Endothelial cell of umbilical vein (primary cell): ENCODE results near the gene GPR25. TPM values are rescaled to one million over a fixed set of nuclear protein-coding genes. Genes with fewer than 3 reads are reported as not detected.

Source experiments
- BruUV-seq: library from RNA; stranded (reverse); fragments of 400-500 nt; replicated peaks from 2 replicates; lab custom pipeline; 2021; lab: Mats Ljungman, UMichigan
- CTCF ChIA-PET: fragments of 300-600, 350-600 bp; sonication (Branson Sonifier 250); formaldehyde crosslinking; loops from one replicate; lab custom pipeline; 2021; ENCODE audit warnings: antibody characterized with exemption, inconsistent platforms; lab: Charles Lee
- POLR2A ChIA-PET: fragments of 300-600, 350-600 bp; sonication (Branson Sonifier 250); formaldehyde crosslinking; loops from one replicate; lab custom pipeline; 2021; ENCODE audit warnings: antibody characterized with exemption, inconsistent platforms; lab: Charles Lee
- DNase-seq: peaks from one replicate; pipeline ENCODE4 v3.0.0-alpha.2; 2011; ENCODE audit warnings: low read depth, low spot score
- FAIRE-seq: peaks from 2 replicates; lab custom pipeline; 2011; peaks lifted over from hg19 to GRCh38; lab: Jason Lieb, UNC
- H2AFZ ChIP-seq: 2 replicates; pipeline ENCODE4 v1.6.0; 2012; ENCODE audit warnings: low read depth, low read length, control low read depth, inconsistent platforms
- H3K27ac ChIP-seq: 2 replicates; pipeline ENCODE4 v1.5.1; 2011; ENCODE audit warnings: low read depth, mild to moderate bottlenecking, control low read depth, low read length, moderate library complexity; ENCODE audit not compliant: insufficient read depth
- H3K27me3 ChIP-seq, 2 experiments: 2 replicates each; pipeline versions ENCODE4 v1.6.0 to v1.6.1; 2011; ENCODE audit warnings: low read length in 2 of 2, mixed read lengths in 1 of 2; ENCODE audit not compliant: control insufficient read depth in 2 of 2, insufficient read depth in 2 of 2
- H3K36me3 ChIP-seq, 2 experiments: 2 replicates in 1 of 2; 3 replicates in 1 of 2; pipeline ENCODE4 v1.5.1; 2011; ENCODE audit warnings: low read length in 2 of 2, mild to moderate bottlenecking in 1 of 2, moderate library complexity in 1 of 2; ENCODE audit not compliant: control insufficient read depth in 2 of 2, insufficient read depth in 2 of 2; ENCODE audit errors: extremely low read depth in 1 of 2
- H3K4me1 ChIP-seq: 3 replicates; pipeline ENCODE4 v1.5.1; 2011; ENCODE audit warnings: mild to moderate bottlenecking, low read length; ENCODE audit not compliant: control insufficient read depth, insufficient read depth; ENCODE audit errors: extremely low read depth
- H3K4me2 ChIP-seq: 2 replicates; pipeline ENCODE4 v1.6.1; 2011; ENCODE audit warnings: low read length, control low read depth, mixed read lengths; ENCODE audit not compliant: insufficient read depth
- H3K4me3 ChIP-seq, 3 experiments: fragments of 200-600 bp in 1 of 3; sonication (generic), shearing (Covaris generic) in 1 of 3; replicated peaks in 1 of 3; 2 replicates each; pipeline ENCODE4 v1.5.1; 2011 to 2016; ENCODE audit warnings: control low read depth in 3 of 3, low read length in 3 of 3, mild to moderate bottlenecking in 2 of 3, inconsistent platforms in 1 of 3, low read depth in 1 of 3, moderate library complexity in 1 of 3; ENCODE audit not compliant: insufficient read depth in 1 of 3
- H3K79me2 ChIP-seq: 2 replicates; pipeline ENCODE4 v1.6.0; 2012; ENCODE audit warnings: low read length, inconsistent platforms; ENCODE audit not compliant: control insufficient read depth, insufficient read depth
- H3K9ac ChIP-seq: replicated peaks from 2 replicates; pipeline ENCODE3; 2011; ENCODE audit warnings: low read length, control low read depth; ENCODE audit not compliant: insufficient read depth; ENCODE audit errors: extremely low read depth
- H3K9me1 ChIP-seq: replicated peaks from 3 replicates; pipeline ENCODE4 v1.6.0; 2011; ENCODE audit warnings: mild to moderate bottlenecking, low read length; ENCODE audit not compliant: control insufficient read depth, insufficient read depth; ENCODE audit errors: extremely low read depth
- H3K9me3 ChIP-seq: replicated peaks from 2 replicates; pipeline ENCODE4 v1.5.1; 2012; ENCODE audit warnings: low read length, inconsistent platforms; ENCODE audit not compliant: control insufficient read depth, insufficient read depth
- H4K20me1 ChIP-seq: replicated peaks from 2 replicates; pipeline ENCODE3; 2011; ENCODE audit warnings: mild to moderate bottlenecking, low read length; ENCODE audit not compliant: control insufficient read depth, insufficient read depth; ENCODE audit errors: extremely low read depth
- EZH2 ChIP-seq: IDR thresholded peaks from 2 replicates; pipeline ENCODE4 v1.6.1; 2012; ENCODE audit warnings: borderline replicate concordance, low read depth, mild to moderate bottlenecking, moderate library complexity, low read length, inconsistent platforms; ENCODE audit not compliant: severe bottlenecking
- FOS ChIP-seq: IDR thresholded peaks from 2 replicates; pipeline ENCODE4 v1.6.1; 2011; ENCODE audit warnings: mild to moderate bottlenecking, low read length, moderate library complexity, borderline replicate concordance; ENCODE audit not compliant: insufficient read depth
- GATA2 ChIP-seq: IDR thresholded peaks from 2 replicates; pipeline ENCODE4 v1.7.0; 2011; ENCODE audit warnings: low read depth, mild to moderate bottlenecking, moderate library complexity, mixed read lengths, low read length; ENCODE audit not compliant: insufficient read length, insufficient read depth
- JUN ChIP-seq: IDR thresholded peaks from 2 replicates; pipeline ENCODE4 v1.6.1; 2011; ENCODE audit warnings: borderline replicate concordance, low read depth; ENCODE audit not compliant: insufficient read length, insufficient read depth
- MYC ChIP-seq: IDR thresholded peaks from one replicate; pipeline ENCODE4 v1.6.1; 2011; ENCODE audit warnings: mild to moderate bottlenecking, low read depth, low read length
- POLR2A ChIP-seq: IDR thresholded peaks from 2 replicates; pipeline ENCODE4 v1.6.1; 2012; ENCODE audit warnings: low read depth, mild to moderate bottlenecking, control low read depth, low read length
- POLR2AphosphoS5 ChIP-seq: IDR thresholded peaks from 2 replicates; pipeline ENCODE4 v1.6.1; 2012; ENCODE audit warnings: low read depth, mild to moderate bottlenecking, control low read depth, low read length, moderate library complexity; ENCODE audit not compliant: insufficient read depth
- dilution Hi-C: fragments of 300-500 bp; cut with MboI; formaldehyde crosslinking; loops from one replicate; pipeline ENCODE4 v1.15.0; 2019; ENCODE audit warnings: low sequenced_read_pairs; ENCODE audit not compliant: extremely low pct_ligation_motif_present
- intact Hi-C: fragments of 100-400 bp; cut with micrococcal nuclease; formaldehyde crosslinking; loops from one replicate; pipeline ENCODE4 v1.10.0; 2022
- polyA plus RNA-seq, 4 experiments: library from polyadenylated mRNA; depleted of rRNA in 3 of 4; stranded (reverse) in 3 of 4; unstranded in 1 of 4; fragments of >200 nt; gene quantifications; 2 replicates each; pipeline versions ENCODE4 v1.2.1 to v1.2.3, GENCODE V29; 2011 to 2012; ENCODE audit warnings: missing spikeins in 1 of 4
- total RNA-seq: library from RNA; stranded (reverse); gene quantifications from 2 replicates; pipeline ENCODE4 v1.2.3, GENCODE V29; 2021
- TF ChIP-seq, protein P1 (sequence below), 2 donors: IDR thresholded peaks; 1 replicate in 1 of 2; 2 replicates in 1 of 2; pipeline ENCODE4 v1.5.1; 2011; ENCODE audit warnings: low read length in 2 of 2, mild to moderate bottlenecking in 2 of 2, moderate library complexity in 2 of 2, control low read depth in 1 of 2, inconsistent platforms in 1 of 2, low read depth in 1 of 2; ENCODE audit not compliant: insufficient read depth in 1 of 2; ENCODE audit errors: extremely low read depth in 1 of 2
- TF ChIP-seq, protein P2 (sequence below): IDR thresholded peaks from 2 replicates; pipeline ENCODE4 v1.6.1; 2011; ENCODE audit not compliant: insufficient read depth, insufficient read length

GPR25 gene
- total and polyA plus RNA-seq, 2 donors (not counting 3 experiments of a cell fraction or from before 2014, with no cell fraction given), result not detected

DNA sequence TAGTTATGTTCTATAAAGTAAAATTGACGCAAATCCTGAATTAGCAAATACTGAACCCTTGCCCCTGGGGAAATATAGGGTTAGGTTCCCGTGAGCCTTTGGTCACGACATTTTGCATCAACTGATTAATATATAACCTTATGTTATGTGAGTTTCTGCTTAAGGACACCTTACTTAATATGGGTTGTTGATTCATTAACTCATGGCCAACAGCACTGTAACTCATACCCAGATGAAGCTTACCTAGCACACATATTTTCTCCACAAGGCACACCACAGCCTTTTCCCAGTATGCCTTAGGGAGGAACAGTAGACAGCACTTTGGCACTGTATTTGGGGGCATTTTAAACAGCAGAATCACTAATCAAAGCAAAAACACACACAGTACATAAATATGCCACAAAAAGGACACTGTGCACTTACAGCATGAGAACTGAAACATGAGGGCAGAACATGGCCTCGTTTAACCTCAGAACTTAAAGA lies 37.0 kb downstream of the GPR25 start:
- TF ChIP-seq GATA2, result no peak
- TF ChIP-seq POLR2A, result no peak
- TF ChIP-seq, protein P1, sequence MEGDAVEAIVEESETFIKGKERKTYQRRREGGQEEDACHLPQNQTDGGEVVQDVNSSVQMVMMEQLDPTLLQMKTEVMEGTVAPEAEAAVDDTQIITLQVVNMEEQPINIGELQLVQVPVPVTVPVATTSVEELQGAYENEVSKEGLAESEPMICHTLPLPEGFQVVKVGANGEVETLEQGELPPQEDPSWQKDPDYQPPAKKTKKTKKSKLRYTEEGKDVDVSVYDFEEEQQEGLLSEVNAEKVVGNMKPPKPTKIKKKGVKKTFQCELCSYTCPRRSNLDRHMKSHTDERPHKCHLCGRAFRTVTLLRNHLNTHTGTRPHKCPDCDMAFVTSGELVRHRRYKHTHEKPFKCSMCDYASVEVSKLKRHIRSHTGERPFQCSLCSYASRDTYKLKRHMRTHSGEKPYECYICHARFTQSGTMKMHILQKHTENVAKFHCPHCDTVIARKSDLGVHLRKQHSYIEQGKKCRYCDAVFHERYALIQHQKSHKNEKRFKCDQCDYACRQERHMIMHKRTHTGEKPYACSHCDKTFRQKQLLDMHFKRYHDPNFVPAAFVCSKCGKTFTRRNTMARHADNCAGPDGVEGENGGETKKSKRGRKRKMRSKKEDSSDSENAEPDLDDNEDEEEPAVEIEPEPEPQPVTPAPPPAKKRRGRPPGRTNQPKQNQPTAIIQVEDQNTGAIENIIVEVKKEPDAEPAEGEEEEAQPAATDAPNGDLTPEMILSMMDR (IDR thresholded peaks at IDR 0.05; ENCODE audit: extremely low read depth in 1 of 2, insufficient read depth in 1 of 2, low read depth in 1 of 2, low read length in 2 of 2), result no peak
- no peak for TF ChIP-seq FOS
- TF ChIP-seq, protein P2, sequence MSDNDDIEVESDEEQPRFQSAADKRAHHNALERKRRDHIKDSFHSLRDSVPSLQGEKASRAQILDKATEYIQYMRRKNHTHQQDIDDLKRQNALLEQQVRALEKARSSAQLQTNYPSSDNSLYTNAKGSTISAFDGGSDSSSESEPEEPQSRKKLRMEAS, result no peak
- no peak for TF ChIP-seq JUN
- no peak for TF ChIP-seq EZH2
- TF ChIP-seq MYC, result no peak
- no peak for TF ChIP-seq POLR2AphosphoS5
- FAIRE-seq, result no peak
- CTCF ChIA-PET, result no interaction called here

More for the DNA sequence above, 37.0 kb downstream of the GPR25 start:
- no peaks in the 10 kb centered on the region for H3K4me1 ChIP-seq
- H3K79me2 ChIP-seq, result no peaks in the 10 kb centered on the region
- H3K27ac ChIP-seq, result no peak overlapping the region
- peaks cover 0 to 3% of the 10 kb centered on the region in 2 experiments for H3K27me3 ChIP-seq
- POLR2A ChIA-PET, result no interaction called here
- intact Hi-C loops, result no loop called here
- no peak overlapping the region for H3K9ac ChIP-seq
- no peak for DNase-seq
- no peak overlapping the region for H3K4me3 ChIP-seq
- H3K9me3 ChIP-seq, result no peaks in the 10 kb centered on the region
- H4K20me1 ChIP-seq, result no peaks in the 10 kb centered on the region
- H3K36me3 ChIP-seq, result no peaks in the 10 kb centered on the region
- H3K9me1 ChIP-seq, result no peaks in the 10 kb centered on the region
- dilution Hi-C loops, result no loop called here
- no peak overlapping the region for H3K4me2 ChIP-seq
- no TSS peak for BruUV-seq
- no peak overlapping the region for H2AFZ ChIP-seq
